Stimulated activated CD4-positive, alpha-beta T cell treated with anti-CD3 and anti-CD28 coated beads, Interleukin-2, amount 100 ng/mL, for 4 hours (primary cell): ENCODE results near the gene AGO4.
"Not testable (repeated sequence)": the region's sequence is repeated elsewhere in the genome, so short reads cannot be mapped to it uniquely, and the experiment has no call there.

Source experiments
- DNase-seq: peaks from one replicate; pipeline ENCODE4 v3.0.0-alpha.2; 2020; ENCODE audit warnings: low read depth

Gene AGO4

GRCh38 chr1:35810096-35810881, 2.5 kb downstream of the AGO4 start:
- no peak for DNase-seq

- not testable (repeated sequence) for DNase-seq
These were observed 4.9 kb downstream of the AGO4 start for GRCh38 chr1:35812754-35813153.

- DNase-seq, result no peak
These were observed 17.4 kb downstream of the AGO4 start for GRCh38 chr1:35825255-35825654.

GRCh38 chr1:35832276-35832905, 24.6 kb downstream of the AGO4 start:
- DNase-seq, result no peak

- no peak for DNase-seq
These were observed 25.6 kb downstream of the AGO4 start for GRCh38 chr1:35833395-35833794.

GRCh38 chr1:35834218-35834617, 26.4 kb downstream of the AGO4 start:
- no peak for DNase-seq

GRCh38 chr1:35835398-35835797, 27.6 kb downstream of the AGO4 start:
- DNase-seq, result no peak

GRCh38 chr1:35836734-35837133, 28.9 kb downstream of the AGO4 start:
- no peak for DNase-seq

GRCh38 chr1:35838693-35839245, 31.0 kb downstream of the AGO4 start:
- DNase-seq, result no peak

- no peak for DNase-seq
These were observed 37.0 kb downstream of the AGO4 start for GRCh38 chr1:35844826-35845225.

GRCh38 chr1:35845766-35846165, 38.0 kb downstream of the AGO4 start:
- DNase-seq, result no peak

GRCh38 chr1:35847935-35848565, 40.2 kb downstream of the AGO4 start:
- DNase-seq, result no peak

GRCh38 chr1:35850051-35850450, 42.2 kb downstream of the AGO4 start:
- DNase-seq, result no peak

GRCh38 chr1:35850716-35851115, 42.9 kb downstream of the AGO4 start:
- no peak for DNase-seq

- DNase-seq, result no peak
These were observed 43.5 kb downstream of the AGO4 start for GRCh38 chr1:35851132-35851869.

GRCh38 chr1:35852241-35852640, 44.4 kb downstream of the AGO4 start:
- DNase-seq, result no peak

GRCh38 chr1:35854989-35855700, 47.3 kb downstream of the AGO4 start:
- no peak for DNase-seq

- DNase-seq, result no peak
These were observed 49.1 kb downstream of the AGO4 start for GRCh38 chr1:35856964-35857363.

GRCh38 chr1:35857830-35858229, 50.0 kb downstream of the AGO4 start:
- no peak for DNase-seq

- no peak for DNase-seq
These were observed 52.9 kb downstream of the AGO4 start for GRCh38 chr1:35860696-35861095.

GRCh38 chr1:35863136-35863535, 55.3 kb downstream of the AGO4 start:
- DNase-seq, result no peak
